Activated T-cell treated with anti-CD3 and anti-CD28 coated beads, Interleukin-2, amount 50 U/mL, for 4 hours (primary cell): Measurements from ENCODE around the gene CTSO. TPM values are rescaled to one million over a fixed set of nuclear protein-coding genes. Genes with fewer than 3 reads are reported as not detected.

Source experiments
- ATAC-seq, 2 donors: fragments of 200-7000 bp; cut with Tn5 transposase; one replicate each; pipeline ENCODE4 v1.10.0; 2021
- DNase-seq: peaks from one replicate; pipeline ENCODE4 v3.0.0-alpha.2; 2020
- H3K27me3 Mint-ChIP-seq: one replicate; pipeline ENCODE4 v1.8.0; 2021; ENCODE audit warnings: low read depth, mixed read lengths
- H3K36me3 Mint-ChIP-seq: one replicate; pipeline ENCODE4 v1.8.0; 2022; ENCODE audit warnings: mixed read lengths; ENCODE audit not compliant: insufficient read depth
- H3K4me1 Mint-ChIP-seq: one replicate; pipeline ENCODE4 v1.8.0; 2021; ENCODE audit warnings: low read depth, mixed read lengths
- H3K4me3 Mint-ChIP-seq: one replicate; pipeline ENCODE4 v1.8.0; 2021; ENCODE audit warnings: mild to moderate bottlenecking, moderate library complexity, mixed read lengths
- H3K9me3 Mint-ChIP-seq: one replicate; pipeline ENCODE4 v1.8.0; 2021; ENCODE audit warnings: mixed read lengths
- total RNA-seq, 3 donors: library from RNA; stranded (reverse); gene quantifications; one replicate each; pipeline ENCODE4 v1.2.1, GENCODE V29; 2021

Gene CTSO, protein sequence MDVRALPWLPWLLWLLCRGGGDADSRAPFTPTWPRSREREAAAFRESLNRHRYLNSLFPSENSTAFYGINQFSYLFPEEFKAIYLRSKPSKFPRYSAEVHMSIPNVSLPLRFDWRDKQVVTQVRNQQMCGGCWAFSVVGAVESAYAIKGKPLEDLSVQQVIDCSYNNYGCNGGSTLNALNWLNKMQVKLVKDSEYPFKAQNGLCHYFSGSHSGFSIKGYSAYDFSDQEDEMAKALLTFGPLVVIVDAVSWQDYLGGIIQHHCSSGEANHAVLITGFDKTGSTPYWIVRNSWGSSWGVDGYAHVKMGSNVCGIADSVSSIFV
- total RNA-seq: 1 to 10 TPM; 1.1 to 2.0 (median 1.3) TPM

DNA sequence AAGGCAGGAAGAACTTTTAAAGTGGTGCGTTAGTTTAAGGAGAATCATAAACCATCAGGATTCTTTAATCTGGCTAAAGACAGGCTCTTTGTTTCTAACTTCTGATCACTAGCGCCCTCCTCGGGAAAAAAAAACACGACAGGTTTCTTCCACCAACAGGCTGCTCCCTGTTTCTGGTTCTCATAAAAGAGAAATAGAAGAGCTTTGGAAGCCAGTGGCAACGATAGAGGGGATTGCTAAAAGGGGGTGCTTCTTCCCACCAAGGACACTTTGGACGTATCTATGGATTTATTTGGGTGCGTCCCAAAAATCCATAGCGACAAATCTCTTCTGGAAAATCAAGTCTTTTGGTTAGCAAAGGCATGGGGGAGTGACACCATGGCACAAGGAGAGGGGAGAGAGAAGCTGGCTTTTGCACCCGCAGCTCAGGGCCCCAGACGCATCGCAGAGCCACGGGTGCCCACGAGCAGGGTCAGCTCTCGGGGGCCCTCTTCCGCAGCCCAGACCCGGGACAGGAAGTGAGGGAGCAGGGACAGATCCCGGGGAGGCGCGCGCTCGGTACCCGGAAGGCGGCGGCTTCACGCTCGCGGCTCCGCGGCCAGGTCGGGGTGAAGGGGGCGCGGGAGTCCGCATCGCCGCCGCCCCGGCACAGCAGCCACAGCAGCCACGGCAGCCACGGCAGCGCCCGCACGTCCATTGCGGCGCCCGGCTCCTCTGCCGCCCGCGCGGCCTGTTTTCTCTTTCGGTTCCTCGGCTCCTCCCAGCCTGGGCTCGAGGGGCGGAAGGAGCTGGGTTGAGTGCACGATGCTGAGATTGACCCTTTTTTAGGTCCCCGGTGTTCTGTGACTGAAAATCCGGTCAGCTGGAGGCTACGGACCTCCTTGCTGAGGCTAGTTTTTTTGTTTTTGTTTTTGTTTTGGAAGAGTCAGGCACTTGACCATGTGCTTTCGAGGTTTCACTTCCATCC, at the start of gene CTSO:
Gene CTSO (minus strand): TSS at position 716 of the 967 bp plus-strand sequence. CDS start 19 bp downstream, at position 697.
- peak within 1 kb of the TSS; percentile 94 for H3K4me3 Mint-ChIP-seq
- H3K4me1 Mint-ChIP-seq: peaks cover 30% of the 10 kb centered on the region
- DNase-seq (peak; percentile 63), ATAC-seq (peak; percentile 93 to 94)
- H3K36me3 Mint-ChIP-seq: no peaks in the 10 kb centered on the region
- no peaks in the 10 kb centered on the region for H3K9me3 Mint-ChIP-seq
- H3K27me3 Mint-ChIP-seq: peaks cover 8% of the 10 kb centered on the region

GRCh38 chr4:156000491-156000890, 46.8 kb upstream of the CTSO start:
- DNase-seq (no peak), ATAC-seq (no peak)
- H3K4me1 Mint-ChIP-seq: no peaks in the 10 kb centered on the region
- no peaks in the 10 kb centered on the region for H3K36me3 Mint-ChIP-seq
- H3K4me3 Mint-ChIP-seq: no peak overlapping the region
- peaks cover 3% of the 10 kb centered on the region for H3K9me3 Mint-ChIP-seq
- peaks cover under 1% of the 10 kb centered on the region for H3K27me3 Mint-ChIP-seq

DNA sequence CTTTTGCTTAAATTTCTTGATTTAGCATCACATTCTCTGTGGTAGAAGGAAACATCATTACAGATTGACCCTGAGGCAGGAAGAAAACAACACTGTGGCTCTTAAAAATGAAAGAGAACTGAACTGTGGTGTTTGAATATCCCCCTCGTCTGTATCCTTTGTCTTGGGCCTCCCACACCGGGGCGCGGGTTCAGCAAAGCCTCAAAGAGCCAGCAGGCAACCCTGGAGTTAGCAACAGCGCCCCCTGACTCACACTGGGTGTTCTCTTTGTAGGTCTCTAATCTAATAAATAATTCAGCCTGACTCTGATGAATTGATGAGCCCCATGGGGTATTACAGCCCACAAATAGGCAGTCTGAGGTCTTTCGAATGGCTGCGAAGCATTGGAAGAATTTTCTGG, 46.1 kb upstream of the CTSO start:
- Mint-ChIP-seq H3K36me3 (no peaks in the 10 kb centered on the region), H3K27me3 (no peaks in the 10 kb centered on the region), H3K9me3 (peaks cover 3% of the 10 kb centered on the region), H3K4me3 (no peak overlapping the region), H3K4me1 (no peaks in the 10 kb centered on the region)
- DNase-seq: no peak
- no peak for ATAC-seq

DNA sequence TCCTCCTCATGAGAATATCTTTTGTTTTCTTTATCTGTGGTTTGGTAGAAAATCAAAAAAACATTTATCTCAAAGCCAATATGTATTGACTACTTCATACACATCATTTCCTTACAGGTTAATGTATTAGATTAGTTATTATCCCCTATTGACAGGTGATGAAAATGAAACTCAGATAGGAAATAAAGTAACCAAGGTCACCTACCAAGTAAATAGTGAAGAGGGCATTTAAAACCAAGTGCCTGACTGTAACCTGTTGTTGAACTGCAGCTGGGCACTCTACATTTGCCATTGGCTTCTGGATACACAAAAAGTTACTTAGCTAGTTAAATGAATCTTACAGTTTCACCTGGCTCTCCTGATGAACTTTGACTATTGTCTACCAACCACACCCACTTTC, 41.4 kb upstream of the CTSO start:
- H3K27me3 Mint-ChIP-seq: peaks cover 2% of the 10 kb centered on the region
- no peak for ATAC-seq

GRCh38 chr4:155984106-155984797, 30.6 kb upstream of the CTSO start:
- H3K27me3 Mint-ChIP-seq: peaks cover 1% of the 10 kb centered on the region
- no peak overlapping the region for H3K4me3 Mint-ChIP-seq
- H3K36me3 Mint-ChIP-seq: no peaks in the 10 kb centered on the region
- no peak for DNase-seq
- H3K4me1 Mint-ChIP-seq: no peaks in the 10 kb centered on the region
- ATAC-seq: no peak
- H3K9me3 Mint-ChIP-seq: peaks cover under 1% of the 10 kb centered on the region

More for the DNA sequence above, 41.4 kb upstream of the CTSO start:
- no peak for DNase-seq
- Mint-ChIP-seq H3K4me1 (no peaks in the 10 kb centered on the region), H3K9me3 (no peaks in the 10 kb centered on the region), H3K4me3 (no peak overlapping the region), H3K36me3 (no peaks in the 10 kb centered on the region)

GRCh38 chr4:155982736-155983385, 29.2 kb upstream of the CTSO start:
- no peak for DNase-seq
- no peak for ATAC-seq
- H3K4me3 Mint-ChIP-seq: no peak overlapping the region
- H3K36me3 Mint-ChIP-seq: no peaks in the 10 kb centered on the region
- H3K9me3 Mint-ChIP-seq: peaks cover 3% of the 10 kb centered on the region
- peaks cover 1% of the 10 kb centered on the region for H3K27me3 Mint-ChIP-seq
- H3K4me1 Mint-ChIP-seq: no peaks in the 10 kb centered on the region

GRCh38 chr4:155978810-155979209, 25.1 kb upstream of the CTSO start:
- Mint-ChIP-seq H3K27me3 (no peaks in the 10 kb centered on the region), H3K36me3 (no peaks in the 10 kb centered on the region), H3K4me1 (no peaks in the 10 kb centered on the region), H3K4me3 (no peak overlapping the region), H3K9me3 (peaks cover 3% of the 10 kb centered on the region)
- no peak for ATAC-seq
- no peak for DNase-seq

DNA sequence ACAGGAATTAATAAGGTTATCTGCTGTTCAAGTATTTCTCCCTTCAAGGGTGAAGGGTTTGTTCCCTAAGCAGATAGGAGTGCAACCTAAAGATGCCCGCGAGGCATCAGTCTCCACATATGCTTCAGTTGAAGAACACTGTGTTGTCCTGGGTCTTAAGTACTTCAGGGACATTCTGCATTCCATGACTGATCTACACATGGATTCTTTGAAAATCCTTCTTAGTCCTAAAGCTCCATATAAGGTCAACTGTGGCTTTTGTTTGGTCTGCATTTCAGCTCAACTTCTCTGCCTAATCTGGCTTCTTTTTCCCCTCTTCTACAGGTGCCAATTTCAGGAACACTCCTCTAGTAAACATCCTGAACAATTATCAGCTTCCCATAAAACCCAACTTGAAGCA, 21.8 kb upstream of the CTSO start:
- peaks cover 3% of the 10 kb centered on the region for H3K9me3 Mint-ChIP-seq
- no peak for ATAC-seq
- no peaks in the 10 kb centered on the region for H3K27me3 Mint-ChIP-seq
- no peak overlapping the region for H3K4me3 Mint-ChIP-seq
- DNase-seq: no peak
- H3K36me3 Mint-ChIP-seq: no peaks in the 10 kb centered on the region
- H3K4me1 Mint-ChIP-seq: no peaks in the 10 kb centered on the region

DNA sequence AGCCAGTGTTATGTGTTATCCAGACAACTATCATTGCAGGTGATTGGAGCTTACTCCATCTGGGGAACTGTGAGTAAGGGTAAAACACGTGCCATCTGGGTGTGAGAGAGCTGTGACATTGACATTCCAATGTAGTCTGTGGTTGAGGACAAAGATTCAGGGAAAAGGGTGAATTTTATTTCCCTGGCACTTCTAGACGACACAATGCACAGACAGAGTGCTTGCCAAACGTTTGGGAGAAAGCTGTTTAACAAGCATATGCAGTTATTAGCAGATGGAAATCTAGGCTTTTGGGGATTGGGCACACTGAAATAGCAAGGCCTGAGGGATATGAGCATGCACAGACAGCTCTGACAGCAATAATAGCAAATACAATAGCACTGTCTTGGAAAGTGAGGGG, 21.3 kb upstream of the CTSO start:
- no peaks in the 10 kb centered on the region for H3K36me3 Mint-ChIP-seq
- H3K4me3 Mint-ChIP-seq: no peak overlapping the region
- no peak for ATAC-seq
- no peak for DNase-seq
- H3K4me1 Mint-ChIP-seq: no peaks in the 10 kb centered on the region
- H3K9me3 Mint-ChIP-seq: peaks cover 3% of the 10 kb centered on the region
- H3K27me3 Mint-ChIP-seq: no peaks in the 10 kb centered on the region

DNA sequence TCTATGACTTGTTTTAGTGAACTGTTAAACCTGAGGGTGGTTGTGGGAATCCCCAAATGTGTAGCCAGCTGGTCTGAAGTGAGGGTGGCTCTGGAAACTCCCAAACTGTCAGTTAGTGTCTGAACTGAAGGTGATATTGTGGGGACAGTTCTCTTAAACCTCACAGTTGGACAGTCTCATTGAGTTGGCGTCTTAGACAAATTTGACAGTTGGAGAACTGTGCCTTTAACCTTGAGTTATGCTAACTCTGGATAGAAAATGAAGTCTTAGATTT, 20.7 kb upstream of the CTSO start:
- no peak for ATAC-seq
- H3K27me3 Mint-ChIP-seq: peaks cover 4% of the 10 kb centered on the region

GRCh38 chr4:155973639-155974475, 20.2 kb upstream of the CTSO start:
- no peaks in the 10 kb centered on the region for H3K36me3 Mint-ChIP-seq
- H3K9me3 Mint-ChIP-seq: no peaks in the 10 kb centered on the region
- no peak overlapping the region for H3K4me3 Mint-ChIP-seq
- H3K4me1 Mint-ChIP-seq: no peaks in the 10 kb centered on the region
- ATAC-seq: no peak
- DNase-seq: no peak
- peaks cover 4% of the 10 kb centered on the region for H3K27me3 Mint-ChIP-seq

More for the DNA sequence above, 20.7 kb upstream of the CTSO start:
- H3K36me3 Mint-ChIP-seq: no peaks in the 10 kb centered on the region
- no peaks in the 10 kb centered on the region for H3K4me1 Mint-ChIP-seq
- no peak overlapping the region for H3K4me3 Mint-ChIP-seq
- DNase-seq: no peak
- peaks cover 3% of the 10 kb centered on the region for H3K9me3 Mint-ChIP-seq

- Mint-ChIP-seq H3K27me3 (peaks cover 9% of the 10 kb centered on the region), H3K36me3 (no peaks in the 10 kb centered on the region), H3K4me1 (no peaks in the 10 kb centered on the region), H3K9me3 (no peaks in the 10 kb centered on the region), H3K4me3 (no peak overlapping the region)
- no peak for ATAC-seq
- no peak for DNase-seq
Observed at GRCh38 chr4:155972098-155972497, 18.4 kb upstream of the CTSO start.

DNA sequence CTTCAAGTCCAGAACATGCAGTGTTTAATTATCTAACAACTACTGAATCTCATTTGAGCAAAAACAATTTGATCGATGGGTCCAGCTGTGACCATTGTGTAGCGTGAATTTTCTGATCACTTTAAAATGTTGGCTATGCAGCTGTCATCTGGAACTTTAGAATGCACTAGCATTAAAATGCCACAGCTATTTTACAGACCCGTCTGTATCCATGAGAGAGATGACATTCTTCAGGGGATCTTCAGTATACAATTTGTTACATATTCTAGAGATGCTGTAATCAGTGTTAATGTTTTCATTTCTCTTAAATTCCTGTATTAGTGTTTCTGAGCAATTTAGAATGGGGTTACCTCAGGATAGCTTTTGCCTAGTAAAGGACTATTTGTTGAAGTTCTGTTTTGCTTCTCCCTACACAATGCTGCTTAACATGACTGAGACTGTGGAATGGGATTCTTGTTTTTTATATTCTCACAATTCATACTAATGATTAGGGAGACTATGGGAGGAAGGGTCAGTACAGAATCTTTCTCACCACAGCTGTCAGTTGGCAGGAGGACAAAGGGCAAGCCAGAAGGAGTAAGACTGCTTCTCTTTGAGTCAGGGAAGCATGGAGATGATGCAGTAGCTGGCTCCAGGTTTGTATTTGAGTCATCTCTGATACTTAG, 13.2 kb upstream of the CTSO start:
- Mint-ChIP-seq H3K4me3 (no peak overlapping the region), H3K36me3 (no peaks in the 10 kb centered on the region), H3K9me3 (no peaks in the 10 kb centered on the region), H3K27me3 (peaks cover 9% of the 10 kb centered on the region), H3K4me1 (peaks cover 7% of the 10 kb centered on the region)
- DNase-seq (no peak), ATAC-seq (no peak)
